GM21423 (cell line): Measurements from ENCODE around the gene SMARCA4.
A peak's percentile ranks its signal among the peaks of the same experiment; 100 is the strongest.
"Not testable (repeated sequence)": the region's sequence is repeated elsewhere in the genome, so short reads cannot be mapped to it uniquely, and the experiment has no call there.

ENCODE experiments used
- ATAC-seq: cut with Tn5 transposase; IDR thresholded peaks from one replicate; pipeline ENCODE4 v1.9.1; 2021; ENCODE audit warnings: mild to moderate bottlenecking, moderate library complexity; ENCODE audit not compliant: unreplicated experiment

SMARCA4 gene

GRCh38 chr19:11092181-11092538 lies 131.3 kb downstream of the SMARCA4 start:
- no peak for ATAC-seq

GRCh38 chr19:11093689-11094238 lies 132.9 kb downstream of the SMARCA4 start:
- no peak for ATAC-seq

- ATAC-seq: no peak
Observed at GRCh38 chr19:11094520-11094894, 133.7 kb downstream of the SMARCA4 start.

GRCh38 chr19:11096210-11096841 lies 135.5 kb downstream of the SMARCA4 start:
- peak; percentile 47 for ATAC-seq

GRCh38 chr19:11097367-11097766 lies 136.5 kb downstream of the SMARCA4 start:
- ATAC-seq: not testable (repeated sequence)

- no peak for ATAC-seq
Observed at GRCh38 chr19:11098327-11098726, 137.5 kb downstream of the SMARCA4 start.

GRCh38 chr19:11098861-11099260 lies 138.0 kb downstream of the SMARCA4 start:
- no peak for ATAC-seq

GRCh38 chr19:11100049-11100448 lies 139.2 kb downstream of the SMARCA4 start:
- no peak for ATAC-seq

- ATAC-seq: no peak
Observed at GRCh38 chr19:11101057-11101456, 140.2 kb downstream of the SMARCA4 start.

GRCh38 chr19:11102944-11103343 lies 142.1 kb downstream of the SMARCA4 start:
- no peak for ATAC-seq

- not testable (repeated sequence) for ATAC-seq
Observed at GRCh38 chr19:11103667-11104066, 142.8 kb downstream of the SMARCA4 start.

- no peak for ATAC-seq
Observed at GRCh38 chr19:11105014-11105636, 144.3 kb downstream of the SMARCA4 start.

GRCh38 chr19:11106477-11106876 lies 145.6 kb downstream of the SMARCA4 start:
- ATAC-seq: no peak

- no peak for ATAC-seq
Observed at GRCh38 chr19:11108746-11109145, 147.9 kb downstream of the SMARCA4 start.

GRCh38 chr19:11111117-11111770 lies 150.4 kb downstream of the SMARCA4 start:
- no peak for ATAC-seq

GRCh38 chr19:11111771-11112144 lies 150.9 kb downstream of the SMARCA4 start:
- no peak for ATAC-seq
